ENCODE data around the gene ZNF683. TPM values are rescaled to one million over a fixed set of nuclear protein-coding genes. Genes with fewer than 3 reads are reported as not detected.

The ZNF683 gene
- total and polyA plus RNA-seq, 2 donors (not counting 3 experiments of a cell fraction or from before 2014, with no cell fraction given) = not detected

GRCh38 chr1:26388791-26389445, 16.4 kb upstream of the ZNF683 start:
- TF ChIP-seq POLR2AphosphoS5 (IDR thresholded peaks at IDR 0.05; ENCODE audit: insufficient read depth, low read depth, low read length) = no peak
- TF ChIP-seq, protein P1, sequence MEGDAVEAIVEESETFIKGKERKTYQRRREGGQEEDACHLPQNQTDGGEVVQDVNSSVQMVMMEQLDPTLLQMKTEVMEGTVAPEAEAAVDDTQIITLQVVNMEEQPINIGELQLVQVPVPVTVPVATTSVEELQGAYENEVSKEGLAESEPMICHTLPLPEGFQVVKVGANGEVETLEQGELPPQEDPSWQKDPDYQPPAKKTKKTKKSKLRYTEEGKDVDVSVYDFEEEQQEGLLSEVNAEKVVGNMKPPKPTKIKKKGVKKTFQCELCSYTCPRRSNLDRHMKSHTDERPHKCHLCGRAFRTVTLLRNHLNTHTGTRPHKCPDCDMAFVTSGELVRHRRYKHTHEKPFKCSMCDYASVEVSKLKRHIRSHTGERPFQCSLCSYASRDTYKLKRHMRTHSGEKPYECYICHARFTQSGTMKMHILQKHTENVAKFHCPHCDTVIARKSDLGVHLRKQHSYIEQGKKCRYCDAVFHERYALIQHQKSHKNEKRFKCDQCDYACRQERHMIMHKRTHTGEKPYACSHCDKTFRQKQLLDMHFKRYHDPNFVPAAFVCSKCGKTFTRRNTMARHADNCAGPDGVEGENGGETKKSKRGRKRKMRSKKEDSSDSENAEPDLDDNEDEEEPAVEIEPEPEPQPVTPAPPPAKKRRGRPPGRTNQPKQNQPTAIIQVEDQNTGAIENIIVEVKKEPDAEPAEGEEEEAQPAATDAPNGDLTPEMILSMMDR (IDR thresholded peaks at IDR 0.05; ENCODE audit: extremely low read depth in 1 of 2, insufficient read depth in 1 of 2, low read depth in 1 of 2, low read length in 2 of 2) = no peak
- TF ChIP-seq MAX (IDR thresholded peaks at IDR 0.05; ENCODE audit: insufficient read depth, insufficient read length) = no peak
- no peak for TF ChIP-seq GATA2 (IDR thresholded peaks at IDR 0.05; ENCODE audit: insufficient read depth, insufficient read length, low read depth, low read length)
- no peak for TF ChIP-seq FOS (IDR thresholded peaks at IDR 0.05; ENCODE audit: borderline replicate concordance, insufficient read depth, low read length)
- TF ChIP-seq EZH2 (IDR thresholded peaks at IDR 0.05; ENCODE audit: borderline replicate concordance, low read depth, low read length, severe bottlenecking) = no peak
- TF ChIP-seq JUN (IDR thresholded peaks at IDR 0.05; ENCODE audit: borderline replicate concordance, insufficient read depth, insufficient read length, low read depth) = no peak
- TF ChIP-seq POLR2A (IDR thresholded peaks at IDR 0.05; ENCODE audit: low read depth, low read length) = no peak
- TF ChIP-seq MYC (IDR thresholded peaks at IDR 0.05; ENCODE audit: low read depth, low read length) = no peak
- Histone ChIP-seq H3K4me2 (ENCODE audit: insufficient read depth, low read length) (no peak overlapping the region), H4K20me1 (replicated peaks; ENCODE audit: control insufficient read depth, extremely low read depth, insufficient read depth, low read length) (no peaks in the 10 kb centered on the region), H2AFZ (ENCODE audit: low read depth, low read length) (no peak overlapping the region), H3K4me1 (ENCODE audit: control insufficient read depth, extremely low read depth, insufficient read depth, low read length) (no peaks in the 10 kb centered on the region), H3K27ac (ENCODE audit: insufficient read depth, low read depth, low read length) (no peak overlapping the region), H3K27me3 (ENCODE audit: control insufficient read depth in 2 of 2, insufficient read depth in 2 of 2, low read length in 2 of 2) (peaks cover 0 to 3% of the 10 kb centered on the region in 2 experiments), H3K79me2 (ENCODE audit: control insufficient read depth, insufficient read depth, low read length) (no peaks in the 10 kb centered on the region), H3K36me3 (ENCODE audit: control insufficient read depth in 2 of 2, extremely low read depth in 1 of 2, insufficient read depth in 2 of 2, low read length in 2 of 2) (no peaks in the 10 kb centered on the region), H3K9ac (replicated peaks; ENCODE audit: extremely low read depth, insufficient read depth, low read length) (no peak overlapping the region), H3K9me3 (replicated peaks; ENCODE audit: control insufficient read depth, insufficient read depth, low read length) (no peaks in the 10 kb centered on the region), H3K9me1 (replicated peaks; ENCODE audit: control insufficient read depth, extremely low read depth, insufficient read depth, low read length) (no peaks in the 10 kb centered on the region), H3K4me3 (replicated peaks in 1 of 3; ENCODE audit: insufficient read depth in 1 of 3, low read depth in 1 of 3, low read length in 3 of 3) (no peak overlapping the region)
- no peak for DNase-seq (ENCODE audit: low read depth, low spot score)
- FAIRE-seq = no peak
- ChIA-PET CTCF (interaction anchor here (1.0 kb wide), 1 partner anchor 29 kb away, joined by 5 read pairs; no protein-coding TSS in a partner anchor), POLR2A (no interaction called here)
- no TSS peak for BruUV-seq (replicated peaks)
- dilution Hi-C loops (cut with MboI; ENCODE audit: extremely low pct_ligation_motif_present, low sequenced_read_pairs) = no loop called here
- intact Hi-C loops (cut with micrococcal nuclease) = no loop called here

Measured in endothelial cell of umbilical vein (primary cell).